ENCODE results near the gene HIVEP3. TPM values are rescaled to one million over a fixed set of nuclear protein-coding genes. Genes with fewer than 3 reads are reported as not detected.

HIVEP3 gene
- polyA plus RNA-seq, 3 donors, result 3.3 to 4.0 (median 3.7) TPM

- no peak for DNase-seq
These were observed 433.1 kb downstream of the HIVEP3 start for GRCh38 chr1:41485605-41486004.

- DNase-seq, result no peak
These were observed 434.1 kb downstream of the HIVEP3 start, which contains the start of gene EDN2 for GRCh38 chr1:41484402-41485241. Gene EDN2, minus strand, starts transcription at chr1:41484683. Its CDS starts 82 bp downstream, at chr1:41484601.

- DNase-seq, result no peak
These were observed 434.7 kb downstream of the HIVEP3 start for GRCh38 chr1:41483960-41484401.

GRCh38 chr1:41483001-41483850 is 435.5 kb downstream of the HIVEP3 start:
- no peak for DNase-seq

GRCh38 chr1:41482001-41482765 is 436.5 kb downstream of the HIVEP3 start:
- no peak for DNase-seq

GRCh38 chr1:41481109-41481775 is 437.5 kb downstream of the HIVEP3 start:
- DNase-seq, result no peak

- no peak for DNase-seq
These were observed 438.3 kb downstream of the HIVEP3 start for GRCh38 chr1:41480204-41481108.

GRCh38 chr1:41479808-41480160 is 438.9 kb downstream of the HIVEP3 start:
- DNase-seq, result no peak

- DNase-seq, result no peak
These were observed 439.5 kb downstream of the HIVEP3 start for GRCh38 chr1:41479000-41479807.

GRCh38 chr1:41478118-41478748 is 440.5 kb downstream of the HIVEP3 start:
- DNase-seq, result no peak

- no peak for DNase-seq
These were observed 441.8 kb downstream of the HIVEP3 start for GRCh38 chr1:41476807-41477361.

- DNase-seq, result no peak
These were observed 442.7 kb downstream of the HIVEP3 start for GRCh38 chr1:41475859-41476567.

GRCh38 chr1:41475346-41475745 is 443.4 kb downstream of the HIVEP3 start:
- no peak for DNase-seq

GRCh38 chr1:41474490-41475271 is 444.0 kb downstream of the HIVEP3 start:
- DNase-seq, result no peak

GRCh38 chr1:41473738-41474362 is 444.9 kb downstream of the HIVEP3 start:
- no peak for DNase-seq

GRCh38 chr1:41471658-41472057 is 447.1 kb downstream of the HIVEP3 start:
- no peak for DNase-seq

GRCh38 chr1:41469706-41470105 is 449.0 kb downstream of the HIVEP3 start:
- no peak for DNase-seq

Measured in renal pelvis (tissue), 4 donors.